ENCODE measurements around the gene PHKB. TPM values are rescaled to one million over a fixed set of nuclear protein-coding genes. Genes with fewer than 3 reads are reported as not detected.

The PHKB gene
- total RNA-seq, 4 donors from 2014 or later: 71.4 to 114 (median 90.1) TPM

GRCh38 chr16:47722046-47722445 lies 260.9 kb downstream of the PHKB start:
- TF ChIP-seq CTCF (IDR thresholded peaks at IDR 0.05; ENCODE audit: low read depth): no peak

- no peak for TF ChIP-seq CTCF (IDR thresholded peaks at IDR 0.05; ENCODE audit: low read depth)
Measured at GRCh38 chr16:47724115-47724785, 263.1 kb downstream of the PHKB start.

- TF ChIP-seq CTCF (IDR thresholded peaks at IDR 0.05; ENCODE audit: low read depth): no peak
Measured at GRCh38 chr16:47725188-47725695, 264.1 kb downstream of the PHKB start.

- no peak for TF ChIP-seq CTCF (IDR thresholded peaks at IDR 0.05; ENCODE audit: low read depth)
Measured at GRCh38 chr16:47726031-47726675, 265.0 kb downstream of the PHKB start.

- no peak for TF ChIP-seq CTCF (IDR thresholded peaks at IDR 0.05; ENCODE audit: low read depth)
Measured at GRCh38 chr16:47727131-47727530, 266.0 kb downstream of the PHKB start.

GRCh38 chr16:47728205-47728604 lies 267.1 kb downstream of the PHKB start:
- TF ChIP-seq CTCF (IDR thresholded peaks at IDR 0.05; ENCODE audit: low read depth): no peak

- no peak for TF ChIP-seq CTCF (IDR thresholded peaks at IDR 0.05; ENCODE audit: low read depth)
Measured at GRCh38 chr16:47729701-47730100, 268.6 kb downstream of the PHKB start.
